Stimulated activated CD8-positive, alpha-beta memory T cell treated with anti-CD3 and anti-CD28 coated beads, Interleukin-15, amount 100 ng/mL, for 24 hours (primary cell): ENCODE measurements around the gene PTPRK.
"Not testable (repeated sequence)": the region's sequence is repeated elsewhere in the genome, so short reads cannot be mapped to it uniquely, and the experiment has no call there.

Experiments
- DNase-seq: peaks from one replicate; pipeline ENCODE4 v3.0.0-alpha.2; 2020; ENCODE audit warnings: low read depth

Gene PTPRK

GRCh38 chr6:127952176-127952575 is 568.2 kb downstream of the PTPRK start:
- DNase-seq: no peak

- no peak for DNase-seq
Measured at GRCh38 chr6:127951172-127951917, 569.1 kb downstream of the PTPRK start.

- DNase-seq: no peak
Measured at GRCh38 chr6:127950566-127951145, 569.7 kb downstream of the PTPRK start.

- no peak for DNase-seq
Measured at GRCh38 chr6:127949251-127949650, 571.1 kb downstream of the PTPRK start.

- no peak for DNase-seq
Measured at GRCh38 chr6:127946388-127946787, 574.0 kb downstream of the PTPRK start.

GRCh38 chr6:127945434-127946097 is 574.8 kb downstream of the PTPRK start:
- no peak for DNase-seq

- DNase-seq: no peak
Measured at GRCh38 chr6:127941228-127941627, 579.2 kb downstream of the PTPRK start.

GRCh38 chr6:127939442-127940066 is 580.8 kb downstream of the PTPRK start:
- DNase-seq: no peak

GRCh38 chr6:127938701-127939100 is 581.7 kb downstream of the PTPRK start:
- no peak for DNase-seq

GRCh38 chr6:127937747-127938146 is 582.7 kb downstream of the PTPRK start:
- DNase-seq: no peak

GRCh38 chr6:127937102-127937501 is 583.3 kb downstream of the PTPRK start:
- DNase-seq: no peak

- DNase-seq: no peak
Measured at GRCh38 chr6:127934956-127935355, 585.4 kb downstream of the PTPRK start.

- no peak for DNase-seq
Measured at GRCh38 chr6:127933852-127934840, 586.3 kb downstream of the PTPRK start.

- DNase-seq: no peak
Measured at GRCh38 chr6:127933137-127933536, 587.3 kb downstream of the PTPRK start.

GRCh38 chr6:127932708-127933107 is 587.7 kb downstream of the PTPRK start:
- no peak for DNase-seq

- not testable (repeated sequence) for DNase-seq
Measured at GRCh38 chr6:127926441-127926840, 594.0 kb downstream of the PTPRK start.

- DNase-seq: no peak
Measured at GRCh38 chr6:127924440-127924839, 596.0 kb downstream of the PTPRK start.

GRCh38 chr6:127924031-127924430 is 596.4 kb downstream of the PTPRK start:
- DNase-seq: no peak

GRCh38 chr6:127923135-127923534 is 597.3 kb downstream of the PTPRK start:
- DNase-seq: no peak

GRCh38 chr6:127921982-127922381 is 598.4 kb downstream of the PTPRK start:
- DNase-seq: no peak

GRCh38 chr6:127920804-127921203 is 599.6 kb downstream of the PTPRK start:
- DNase-seq: no peak
